Suprapubic skin (tissue), 4 donors: ENCODE measurements around the gene ASIC2. TPM values are rescaled to one million over a fixed set of nuclear protein-coding genes. Genes with fewer than 3 reads are reported as not detected.

Experiments used
- DNase-seq, 2 donors: peaks; one replicate each; pipeline ENCODE4 v3.0.0-alpha.2; 2019; ENCODE audit warnings: low spot score in 2 of 2
- H3K27ac ChIP-seq: fragments of 200-600 bp; sonication (generic); one replicate; pipeline ENCODE4 v1.5.1; 2019
- H3K27me3 ChIP-seq: fragments of 200-600 bp; sonication (generic); one replicate; pipeline ENCODE4 v1.5.1; 2019
- H3K36me3 ChIP-seq: fragments of 200-600 bp; sonication (generic); one replicate; pipeline ENCODE4 v1.5.1; 2019
- H3K4me1 ChIP-seq: fragments of 200-600 bp; sonication (generic); one replicate; pipeline ENCODE4 v1.5.1; 2019
- H3K4me3 ChIP-seq: fragments of 200-600 bp; sonication (generic); one replicate; pipeline ENCODE4 v1.5.1; 2019; ENCODE audit warnings: mild to moderate bottlenecking
- H3K9me3 ChIP-seq: fragments of 200-600 bp; sonication (generic); one replicate; pipeline ENCODE4 v1.5.1; 2019
- CTCF ChIP-seq, 2 donors: fragments of 200-600 bp in 1 of 2; fragments of 450-650 bp in 1 of 2; sonication (generic) in 1 of 2; IDR thresholded peaks; one replicate each; pipeline ENCODE4 v1.5.1; 2016 to 2019; ENCODE audit warnings: antibody characterized with exemption in 2 of 2, mild to moderate bottlenecking in 1 of 2, moderate library complexity in 1 of 2
- EP300 ChIP-seq: sonication (generic); formaldehyde crosslinking; IDR thresholded peaks from one replicate; pipeline ENCODE4 v1.6.1; 2017; ENCODE audit warnings: antibody characterized with exemption
- POLR2A ChIP-seq, 2 donors: fragments of 450-650 bp; IDR thresholded peaks; one replicate each; pipeline ENCODE4 v1.6.1; 2017; ENCODE audit warnings: antibody characterized with exemption in 2 of 2, mild to moderate bottlenecking in 2 of 2, moderate library complexity in 2 of 2
- POLR2AphosphoS5 ChIP-seq, 3 donors: sonication (generic); formaldehyde crosslinking; IDR thresholded peaks; one replicate each; pipeline ENCODE4 v1.6.1; 2017; ENCODE audit warnings: antibody characterized with exemption in 3 of 3
- WGBS: methylation state at CpG from one replicate; pipeline ENCODE4 v1.1.5; 2018; 5-methylcytosine and 5-hydroxymethylcytosine counted together
- total RNA-seq, 4 donors: library from RNA; depleted of rRNA; stranded (reverse); fragments of >200 nt; gene quantifications; one replicate each; pipeline ENCODE4 v1.1.0, GENCODE V29; 2016

ASIC2 gene
- total RNA-seq, 4 donors from 2014 or later: not detected

- DNase-seq: peak in 1 of 2 donors; percentile 34
- Histone ChIP-seq H3K27me3 (peaks cover 4% of the 10 kb centered on the region), H3K4me1 (no peaks in the 10 kb centered on the region), H3K4me3 (no peak overlapping the region), H3K27ac (no peak overlapping the region), H3K9me3 (no peaks in the 10 kb centered on the region), H3K36me3 (no peaks in the 10 kb centered on the region)
- TF ChIP-seq CTCF (IDR thresholded peaks at IDR 0.05): no peak
- TF ChIP-seq EP300: no peak
- no peak for TF ChIP-seq POLR2A (IDR thresholded peaks at IDR 0.05)
- no peak for TF ChIP-seq POLR2AphosphoS5 (IDR thresholded peaks at IDR 0.05)
- 61% methylated on average over 10 of the region's 12 CpGs for WGBS
These were observed 271.2 kb downstream of the ASIC2 start for GRCh38 chr17:33021731-33022408.

GRCh38 chr17:33019161-33019890 lies 273.8 kb downstream of the ASIC2 start:
- no peak overlapping the region for H3K27ac ChIP-seq
- DNase-seq: no peak
- H3K4me3 ChIP-seq: no peak overlapping the region
- H3K4me1 ChIP-seq: no peaks in the 10 kb centered on the region
- no peak for TF ChIP-seq EP300
- no peak for TF ChIP-seq POLR2A (IDR thresholded peaks at IDR 0.05)
- TF ChIP-seq POLR2AphosphoS5 (IDR thresholded peaks at IDR 0.05): no peak
- TF ChIP-seq CTCF (IDR thresholded peaks at IDR 0.05): no peak
- H3K27me3 ChIP-seq: peaks cover 4% of the 10 kb centered on the region
- H3K36me3 ChIP-seq: no peaks in the 10 kb centered on the region
- no peaks in the 10 kb centered on the region for H3K9me3 ChIP-seq
- WGBS: 87% methylated on average over 17 of the region's 17 CpGs

- no peak overlapping the region for H3K27ac ChIP-seq
- no peaks in the 10 kb centered on the region for H3K36me3 ChIP-seq
- H3K9me3 ChIP-seq: no peaks in the 10 kb centered on the region
- TF ChIP-seq POLR2AphosphoS5 (IDR thresholded peaks at IDR 0.05): no peak
- no peak for TF ChIP-seq POLR2A (IDR thresholded peaks at IDR 0.05)
- no peak for TF ChIP-seq EP300
- no peak for TF ChIP-seq CTCF (IDR thresholded peaks at IDR 0.05)
- peaks cover 4% of the 10 kb centered on the region for H3K27me3 ChIP-seq
- no peak overlapping the region for H3K4me3 ChIP-seq
- WGBS: 97% methylated on average over 5 of the region's 5 CpGs
- H3K4me1 ChIP-seq: no peaks in the 10 kb centered on the region
- no peak for DNase-seq
These were observed 275.7 kb downstream of the ASIC2 start for GRCh38 chr17:33017366-33017765.

GRCh38 chr17:33016920-33017319 lies 276.2 kb downstream of the ASIC2 start:
- no peak for DNase-seq
- WGBS: 82% methylated on average over 3 of the region's 6 CpGs
- Histone ChIP-seq H3K27ac (no peak overlapping the region), H3K4me3 (no peak overlapping the region), H3K9me3 (no peaks in the 10 kb centered on the region), H3K4me1 (no peaks in the 10 kb centered on the region), H3K27me3 (peaks cover 4% of the 10 kb centered on the region), H3K36me3 (no peaks in the 10 kb centered on the region)
- no peak for TF ChIP-seq POLR2AphosphoS5 (IDR thresholded peaks at IDR 0.05)
- TF ChIP-seq EP300: no peak
- no peak for TF ChIP-seq CTCF (IDR thresholded peaks at IDR 0.05)
- no peak for TF ChIP-seq POLR2A (IDR thresholded peaks at IDR 0.05)

GRCh38 chr17:33015716-33016346 lies 277.3 kb downstream of the ASIC2 start:
- WGBS: 73% methylated on average over 9 of the region's 9 CpGs
- Histone ChIP-seq H3K36me3 (no peaks in the 10 kb centered on the region), H3K4me1 (no peaks in the 10 kb centered on the region), H3K27ac (no peak overlapping the region), H3K27me3 (peaks cover 4% of the 10 kb centered on the region), H3K9me3 (no peaks in the 10 kb centered on the region), H3K4me3 (no peak overlapping the region)
- TF ChIP-seq POLR2A (IDR thresholded peaks at IDR 0.05) (no peak), EP300 (no peak), POLR2AphosphoS5 (IDR thresholded peaks at IDR 0.05) (no peak), CTCF (IDR thresholded peaks at IDR 0.05) (no peak)
- no peak for DNase-seq
